HG02884 (cell line): Measurements from ENCODE around the gene CMPK2.
"Not testable (repeated sequence)": the region's sequence is repeated elsewhere in the genome, so short reads cannot be mapped to it uniquely, and the experiment has no call there.

Experiments used
- ATAC-seq: cut with Tn5 transposase; IDR thresholded peaks from one replicate; pipeline ENCODE4 v1.9.1; 2021; ENCODE audit warnings: mild to moderate bottlenecking, moderate library complexity; ENCODE audit not compliant: unreplicated experiment

The CMPK2 gene, protein sequence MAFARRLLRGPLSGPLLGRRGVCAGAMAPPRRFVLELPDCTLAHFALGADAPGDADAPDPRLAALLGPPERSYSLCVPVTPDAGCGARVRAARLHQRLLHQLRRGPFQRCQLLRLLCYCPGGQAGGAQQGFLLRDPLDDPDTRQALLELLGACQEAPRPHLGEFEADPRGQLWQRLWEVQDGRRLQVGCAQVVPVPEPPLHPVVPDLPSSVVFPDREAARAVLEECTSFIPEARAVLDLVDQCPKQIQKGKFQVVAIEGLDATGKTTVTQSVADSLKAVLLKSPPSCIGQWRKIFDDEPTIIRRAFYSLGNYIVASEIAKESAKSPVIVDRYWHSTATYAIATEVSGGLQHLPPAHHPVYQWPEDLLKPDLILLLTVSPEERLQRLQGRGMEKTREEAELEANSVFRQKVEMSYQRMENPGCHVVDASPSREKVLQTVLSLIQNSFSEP

DNA sequence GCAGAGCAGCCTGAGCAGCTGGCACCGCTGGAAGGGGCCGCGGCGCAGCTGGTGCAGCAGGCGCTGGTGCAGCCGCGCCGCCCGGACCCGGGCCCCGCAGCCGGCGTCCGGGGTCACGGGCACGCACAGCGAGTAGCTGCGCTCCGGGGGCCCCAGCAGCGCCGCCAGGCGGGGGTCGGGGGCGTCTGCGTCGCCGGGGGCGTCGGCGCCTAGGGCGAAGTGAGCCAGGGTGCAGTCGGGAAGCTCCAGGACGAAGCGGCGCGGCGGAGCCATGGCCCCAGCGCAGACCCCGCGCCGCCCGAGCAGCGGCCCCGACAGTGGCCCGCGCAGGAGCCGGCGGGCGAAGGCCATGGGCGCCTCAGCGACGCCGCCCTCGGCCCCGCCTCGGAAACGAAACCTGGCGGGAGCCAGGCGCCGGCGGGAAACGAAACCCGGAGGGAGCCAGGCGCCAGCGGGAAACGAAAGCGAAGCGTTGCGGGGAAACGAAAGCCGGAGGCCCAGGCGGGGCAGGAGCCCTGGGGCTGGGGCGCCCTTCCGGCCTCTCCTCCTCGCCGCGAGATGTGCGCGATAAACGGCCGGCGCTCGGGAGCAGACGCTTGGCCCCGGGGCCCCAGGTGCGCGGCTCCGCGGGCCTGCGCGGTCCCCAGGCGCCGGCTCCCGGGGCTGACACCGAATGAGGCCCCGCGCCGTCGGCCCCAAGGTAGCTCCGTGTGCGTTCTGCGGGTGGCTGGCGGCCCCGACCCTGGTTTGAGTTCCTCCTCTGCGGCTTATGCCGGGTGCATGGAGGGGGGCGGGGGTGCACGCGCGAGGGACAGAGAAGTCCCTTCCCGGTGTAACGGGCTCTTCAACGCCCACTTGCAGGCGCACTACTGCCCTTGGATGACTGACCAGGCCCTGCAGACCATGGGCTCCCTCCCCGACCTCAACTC is at the start of gene CMPK2:
Gene CMPK2, minus strand, starts transcription at position 562 of the 929 bp plus-strand sequence. Its CDS starts 211 bp downstream, at position 351.
- ATAC-seq = peak; percentile 75

DNA sequence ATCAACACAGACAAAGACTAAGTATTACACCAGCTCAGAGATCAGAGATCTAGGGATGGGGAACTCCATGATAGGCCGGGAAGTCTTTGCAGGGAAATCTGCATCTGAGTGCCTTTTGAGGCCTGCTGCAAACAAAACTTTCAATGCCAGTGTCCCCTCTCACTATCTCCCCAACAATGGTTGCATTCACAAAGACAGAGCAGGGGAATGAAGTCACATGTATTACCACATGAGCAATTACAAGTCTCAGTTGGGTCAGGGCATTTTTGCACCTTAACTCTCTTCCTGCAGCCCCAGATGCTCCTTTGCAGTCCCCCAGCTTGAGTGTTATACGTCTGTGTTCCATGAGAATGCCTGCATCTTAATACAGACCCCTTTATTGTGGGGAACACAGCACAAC is 49.7 kb upstream of the CMPK2 start:
- no peak for ATAC-seq

DNA sequence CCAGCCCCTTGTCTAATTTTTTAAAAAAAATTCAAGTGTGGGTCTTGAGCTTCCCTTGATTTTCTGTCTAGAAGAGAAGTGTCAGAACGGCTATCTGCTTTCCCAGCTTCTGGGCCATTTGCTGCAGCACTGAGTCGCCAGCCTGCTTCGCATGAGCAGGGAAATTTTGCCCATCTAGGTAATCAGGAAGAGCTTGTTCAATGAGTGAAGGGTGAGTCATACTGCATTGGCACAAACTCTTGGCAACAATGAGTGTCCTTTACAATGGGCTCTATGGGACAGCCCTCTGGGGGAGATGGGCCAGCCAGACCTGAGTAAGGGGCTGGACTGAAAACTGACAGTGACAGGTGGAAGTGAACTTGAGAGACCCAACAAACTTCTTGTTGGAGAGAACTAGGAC is 49.1 kb upstream of the CMPK2 start:
- no peak for ATAC-seq

DNA sequence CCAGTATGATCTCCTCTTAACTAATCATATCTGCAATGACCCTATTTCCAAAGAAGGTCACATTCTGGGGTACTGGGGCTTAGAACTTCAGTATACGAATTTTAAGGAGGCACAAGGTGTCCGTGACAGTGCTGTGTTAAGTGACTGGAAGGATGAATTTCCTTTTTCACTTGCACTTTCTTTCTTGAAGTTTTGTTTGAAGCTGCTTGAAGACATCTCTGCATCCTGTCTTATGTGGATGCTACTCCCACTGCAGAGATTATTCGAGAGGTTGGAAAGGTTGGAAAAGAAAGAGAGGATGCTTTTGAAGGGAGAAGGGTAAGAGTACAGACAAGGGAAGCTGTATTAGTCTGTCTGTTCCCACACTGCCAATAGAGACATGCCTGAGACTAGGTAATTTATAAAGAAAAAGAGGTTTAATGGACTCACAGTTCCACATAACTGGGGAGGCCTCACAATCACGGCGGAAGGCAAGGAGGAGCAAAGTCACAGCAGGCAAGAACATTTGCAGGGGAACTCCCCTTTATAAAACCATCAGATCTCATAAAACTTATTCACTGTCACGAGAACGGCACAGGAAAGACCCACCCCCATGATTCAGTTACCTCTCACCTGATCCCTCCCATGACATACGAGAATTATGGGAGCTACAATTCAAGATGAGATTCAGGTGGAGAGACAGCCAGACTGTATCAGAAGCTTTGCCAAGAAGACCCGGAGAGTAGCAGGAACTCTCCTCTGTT is 47.9 kb upstream of the CMPK2 start:
- no peak for ATAC-seq

DNA sequence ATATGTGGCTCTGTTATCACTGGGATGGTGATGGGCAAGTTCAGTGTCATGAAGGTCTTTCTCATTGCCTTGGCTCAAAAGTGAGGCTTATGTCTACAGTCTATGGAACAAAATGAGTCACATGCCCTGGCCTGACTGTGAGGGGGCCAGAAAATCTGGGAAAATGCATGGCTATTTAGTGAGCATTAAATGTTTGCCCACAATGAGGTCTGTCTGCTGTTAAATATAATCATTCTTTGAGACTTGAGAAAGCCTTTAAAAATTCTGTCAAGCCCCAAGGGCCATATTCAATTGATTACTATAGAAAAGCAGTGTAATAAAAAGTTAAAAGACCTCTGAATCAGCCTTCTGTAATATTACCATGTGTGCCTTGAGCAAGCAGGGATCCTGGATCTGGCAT is 46.0 kb upstream of the CMPK2 start:
- no peak for ATAC-seq

DNA sequence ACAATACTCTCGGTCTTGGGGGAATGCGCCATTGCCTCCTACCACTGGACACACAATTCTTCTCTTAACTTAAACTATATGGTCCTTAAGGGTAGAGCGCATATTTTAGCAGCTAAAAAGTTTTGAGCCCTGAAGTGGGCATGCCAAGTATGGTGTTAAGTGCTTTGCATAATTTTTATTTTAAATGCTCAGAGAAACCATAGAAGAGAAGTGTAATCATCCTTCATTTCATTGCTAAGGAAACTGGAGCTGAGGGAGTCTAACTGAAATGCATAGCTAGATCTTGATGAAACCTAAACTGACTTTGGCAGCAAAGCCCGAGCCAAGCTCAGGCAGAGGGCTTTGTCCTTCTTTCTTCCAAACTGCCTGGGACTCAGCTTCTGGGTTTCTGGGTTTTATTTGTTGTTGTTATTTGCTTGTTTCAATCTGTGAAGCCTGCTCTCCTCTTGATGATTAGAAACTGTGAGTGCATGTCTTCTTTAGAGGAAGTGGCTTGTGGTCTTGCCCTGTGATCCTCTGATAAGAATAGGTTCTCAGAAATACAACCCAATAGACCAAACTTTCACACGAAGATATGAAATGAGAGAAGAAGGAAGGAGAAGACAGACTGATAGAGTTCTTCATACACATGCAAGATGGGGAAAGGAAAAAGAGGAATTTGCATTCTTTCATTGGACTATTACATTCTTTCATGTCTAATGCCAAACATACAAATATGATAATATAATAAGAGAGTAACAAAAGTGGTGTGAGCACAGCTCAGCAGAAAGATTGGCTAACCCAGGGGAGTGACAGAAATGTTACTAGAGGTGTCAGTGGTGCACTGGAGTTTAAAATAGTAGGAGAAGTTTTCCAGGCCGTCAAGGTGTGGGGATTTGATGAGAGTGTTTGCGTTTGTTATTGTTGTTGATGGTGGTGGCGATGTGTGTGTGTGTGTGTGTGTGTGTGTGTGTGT is 44.0 kb upstream of the CMPK2 start:
- peak; percentile 98 for ATAC-seq

DNA sequence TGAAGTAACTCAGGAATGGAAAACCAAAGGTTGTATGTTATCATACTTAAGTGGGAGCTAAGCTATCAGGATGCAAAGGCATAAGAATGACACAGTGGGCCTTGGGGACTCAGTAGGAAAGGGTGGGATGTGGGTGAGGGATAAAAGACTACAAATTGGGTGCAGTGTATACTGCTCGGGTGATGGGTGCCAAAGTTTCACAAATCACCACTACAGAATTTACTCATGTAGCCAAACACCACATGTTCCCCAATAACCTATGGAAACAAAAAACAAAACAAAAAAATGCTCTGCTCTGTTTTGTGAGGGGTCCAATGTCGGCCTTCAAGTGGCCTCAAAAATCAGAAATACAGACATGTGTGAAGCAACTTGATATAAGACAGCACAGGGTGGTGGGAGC is 42.6 kb upstream of the CMPK2 start:
- no peak for ATAC-seq

DNA sequence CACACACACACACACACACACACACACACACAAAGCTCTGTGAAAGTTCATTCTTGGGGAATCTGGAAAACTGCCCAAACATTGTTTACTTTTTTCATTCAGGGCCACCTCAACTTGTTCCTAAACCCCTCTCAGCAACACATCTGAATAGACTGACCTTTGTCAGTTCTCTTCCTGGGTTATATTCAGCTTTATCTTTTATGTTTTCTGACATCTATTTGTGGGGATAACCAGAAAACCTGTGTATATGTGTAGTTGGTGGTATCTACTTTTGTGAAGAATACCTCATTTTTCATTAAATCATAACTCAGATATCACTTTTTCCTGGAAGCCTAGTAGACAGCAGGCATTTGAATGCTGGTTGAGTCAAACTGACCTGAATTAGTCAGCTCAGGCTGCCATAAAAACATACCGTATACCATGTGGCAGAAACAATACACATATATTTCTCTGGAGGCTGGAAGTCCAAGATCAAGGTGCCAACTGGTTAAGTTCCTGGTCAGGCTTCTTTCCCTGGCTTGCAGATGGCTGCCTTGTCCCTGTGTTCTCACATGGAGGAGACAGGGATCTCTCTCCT is 40.5 kb upstream of the CMPK2 start:
- ATAC-seq = no peak

DNA sequence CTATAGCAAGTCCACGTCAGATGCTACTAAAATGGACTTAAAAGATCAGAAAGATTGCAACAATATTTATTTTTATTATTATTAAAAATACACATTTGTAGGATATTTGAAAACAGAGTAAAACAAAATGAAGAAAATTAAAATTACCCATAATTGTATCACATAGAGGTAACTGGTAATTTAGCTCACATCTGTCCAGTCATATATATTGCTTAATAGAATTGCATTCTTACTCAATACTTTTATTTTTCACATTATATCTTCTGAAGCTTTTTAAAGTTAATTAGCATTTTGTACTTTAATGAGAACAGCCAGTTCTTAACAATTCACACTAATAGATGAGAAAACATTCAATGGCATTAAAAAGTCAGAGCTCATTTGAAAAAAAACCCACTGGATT is 40.0 kb upstream of the CMPK2 start:
- no peak for ATAC-seq

DNA sequence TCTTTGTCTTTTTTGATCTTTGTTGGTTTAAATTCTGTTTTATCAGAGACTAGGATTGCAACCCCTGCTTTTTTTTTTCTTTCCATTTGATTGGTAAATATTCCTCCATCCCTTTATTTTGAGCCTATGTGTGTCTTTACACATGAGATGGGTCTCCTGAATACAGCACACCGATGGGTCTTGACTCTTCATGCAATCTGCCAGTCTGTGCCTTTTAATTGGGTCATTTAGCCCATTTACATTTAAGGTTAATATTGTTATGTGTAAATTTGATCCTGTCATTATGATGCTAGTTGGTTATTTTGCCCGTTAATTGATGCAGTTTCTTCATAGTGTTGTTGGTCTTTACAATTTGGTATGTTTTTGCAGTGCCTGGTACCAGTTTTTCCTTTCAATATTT is 36.9 kb upstream of the CMPK2 start:
- not testable (repeated sequence) for ATAC-seq

DNA sequence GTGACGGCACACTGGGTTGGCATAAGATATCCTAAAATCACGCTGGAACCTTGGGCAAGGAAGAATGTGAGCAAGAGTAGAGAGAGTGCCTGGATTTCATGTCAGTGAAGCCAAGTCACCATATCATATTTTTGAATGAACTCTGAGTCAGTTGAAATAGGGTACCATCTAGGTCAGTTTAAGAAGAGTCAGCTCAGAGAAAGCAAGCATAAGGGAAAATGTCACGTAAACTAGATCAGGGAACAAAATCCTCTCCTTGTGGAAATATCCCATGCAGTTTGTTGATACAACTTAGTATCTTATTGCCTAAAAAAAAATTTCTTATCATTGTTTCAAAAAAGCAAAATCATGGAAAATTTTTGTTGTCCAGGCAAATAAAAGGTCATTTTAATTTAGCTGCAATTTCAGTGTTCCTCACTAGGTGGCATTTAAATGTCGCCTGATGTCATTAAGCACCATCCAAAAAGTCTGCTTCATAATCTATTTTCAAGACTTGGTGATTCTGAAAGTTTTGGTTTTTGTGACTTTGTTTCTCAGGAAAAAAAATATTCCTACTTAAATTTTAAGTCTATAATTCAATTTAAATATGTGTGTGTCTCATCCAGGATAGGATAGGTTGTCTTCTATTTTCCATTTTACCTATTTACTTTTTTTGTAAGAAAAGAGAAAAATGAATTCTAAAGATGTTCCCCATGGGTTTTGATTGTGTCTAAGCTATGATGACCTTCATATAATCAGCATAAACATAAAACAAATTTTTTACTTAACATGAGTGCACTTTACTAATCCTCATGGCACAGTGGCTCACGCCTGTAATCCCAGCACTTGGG is 31.4 kb upstream of the CMPK2 start:
- peak; percentile 72 for ATAC-seq

DNA sequence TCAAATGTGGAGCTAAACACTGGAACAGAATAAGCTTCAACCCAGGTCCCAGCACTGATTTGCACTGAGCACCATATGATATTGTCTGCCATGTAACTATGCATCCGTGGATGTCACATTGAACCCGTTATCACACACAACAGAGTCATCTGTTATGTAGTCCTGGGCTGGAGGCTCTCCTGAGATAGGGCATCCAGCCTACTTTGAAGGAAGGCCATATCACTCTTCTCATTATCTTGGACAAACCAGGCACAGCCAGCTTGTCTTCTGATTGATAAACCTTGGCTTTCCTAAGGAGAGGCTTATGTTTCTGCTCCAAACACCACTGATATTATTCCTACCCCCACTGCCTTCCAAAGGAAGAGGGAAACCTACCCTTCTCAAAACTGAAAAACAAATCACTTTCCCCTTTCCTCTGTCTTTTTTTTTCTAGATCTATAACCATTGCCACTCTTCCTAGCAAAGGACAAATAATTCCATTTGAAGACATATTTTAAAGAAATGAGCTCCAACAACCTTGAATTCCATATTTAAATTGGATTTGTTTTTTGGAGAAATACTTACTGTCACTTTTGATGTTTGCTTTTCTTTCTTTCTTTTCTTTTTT is 28.3 kb upstream of the CMPK2 start:
- no peak for ATAC-seq

DNA sequence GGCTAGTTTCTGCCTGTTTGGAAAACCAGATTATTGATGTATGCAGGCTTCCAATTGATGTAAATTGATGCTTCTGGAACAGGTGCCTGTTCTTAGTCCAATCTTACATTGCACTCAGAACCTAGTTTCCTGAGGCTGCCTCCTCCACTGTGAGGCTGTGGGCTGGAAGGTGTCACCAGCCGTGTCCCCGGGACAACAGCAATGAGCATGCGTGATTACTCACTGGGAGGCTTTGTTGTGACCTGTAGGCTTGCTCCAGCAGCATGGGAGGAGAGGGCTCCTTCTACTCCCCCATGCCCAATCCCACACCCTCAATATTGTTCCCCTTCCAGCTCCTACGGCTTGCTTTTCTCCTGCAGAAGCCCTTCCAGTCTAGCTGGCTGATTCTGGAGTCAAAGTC is 23.0 kb upstream of the CMPK2 start:
- ATAC-seq = no peak

DNA sequence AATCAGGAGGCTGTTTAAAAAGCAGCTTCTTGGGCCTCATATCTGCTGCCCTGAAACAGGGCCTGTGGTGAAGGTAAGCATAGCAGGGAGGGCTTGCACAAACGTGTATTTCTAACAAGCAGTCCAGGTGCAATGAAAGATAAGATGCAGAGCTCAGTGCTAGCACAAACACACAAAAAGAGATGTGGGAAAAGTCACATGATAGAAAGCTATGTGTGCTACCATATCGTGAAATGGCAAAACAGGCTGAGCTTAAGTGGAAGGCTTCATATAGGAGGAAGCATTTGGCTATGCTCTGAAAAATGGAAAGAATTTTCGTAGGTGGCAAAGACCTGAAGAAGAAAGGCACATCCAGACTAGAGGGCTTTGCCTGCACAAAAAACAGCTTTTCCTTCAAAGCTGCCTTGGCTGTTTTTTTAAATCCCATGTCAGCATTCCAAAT is 22.1 kb upstream of the CMPK2 start:
- ATAC-seq = no peak

DNA sequence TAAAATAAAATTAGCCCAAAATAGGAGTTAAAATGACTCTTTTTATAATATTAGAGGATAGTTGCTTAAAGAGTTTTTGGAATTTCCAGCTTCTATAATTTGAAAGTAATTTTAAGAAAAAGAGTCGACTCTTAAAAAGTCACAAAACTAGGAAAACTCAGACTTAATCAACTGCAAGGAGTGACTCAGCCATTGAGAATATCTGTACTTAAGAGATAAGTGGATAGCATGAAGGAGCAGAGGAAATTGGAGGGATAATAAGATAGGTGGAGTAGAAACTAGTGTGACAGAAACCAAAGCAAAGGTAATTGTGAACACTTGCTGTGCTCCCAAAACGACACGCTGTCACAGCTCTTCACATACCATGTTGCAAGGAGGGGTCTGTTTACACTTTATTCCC is 20.3 kb upstream of the CMPK2 start:
- no peak for ATAC-seq

DNA sequence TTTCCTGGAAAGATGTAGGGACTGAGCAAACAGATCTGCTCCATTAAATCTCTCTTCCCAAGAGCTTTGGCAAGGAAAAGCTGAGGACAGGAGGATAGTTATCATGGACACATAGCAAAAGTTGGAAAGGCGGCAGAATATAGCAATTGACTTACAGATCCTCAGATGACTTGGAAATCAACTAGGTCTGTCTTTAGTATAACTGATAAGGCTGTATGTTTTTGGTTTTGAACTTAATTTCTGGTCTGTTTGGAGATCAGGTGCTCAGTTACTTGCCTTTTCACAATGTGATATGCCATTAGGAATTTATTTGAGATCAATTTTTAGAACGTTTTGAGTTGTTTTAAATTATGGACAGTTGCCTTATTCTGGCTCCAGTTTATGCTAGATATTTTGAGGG is 19.8 kb upstream of the CMPK2 start:
- no peak for ATAC-seq

DNA sequence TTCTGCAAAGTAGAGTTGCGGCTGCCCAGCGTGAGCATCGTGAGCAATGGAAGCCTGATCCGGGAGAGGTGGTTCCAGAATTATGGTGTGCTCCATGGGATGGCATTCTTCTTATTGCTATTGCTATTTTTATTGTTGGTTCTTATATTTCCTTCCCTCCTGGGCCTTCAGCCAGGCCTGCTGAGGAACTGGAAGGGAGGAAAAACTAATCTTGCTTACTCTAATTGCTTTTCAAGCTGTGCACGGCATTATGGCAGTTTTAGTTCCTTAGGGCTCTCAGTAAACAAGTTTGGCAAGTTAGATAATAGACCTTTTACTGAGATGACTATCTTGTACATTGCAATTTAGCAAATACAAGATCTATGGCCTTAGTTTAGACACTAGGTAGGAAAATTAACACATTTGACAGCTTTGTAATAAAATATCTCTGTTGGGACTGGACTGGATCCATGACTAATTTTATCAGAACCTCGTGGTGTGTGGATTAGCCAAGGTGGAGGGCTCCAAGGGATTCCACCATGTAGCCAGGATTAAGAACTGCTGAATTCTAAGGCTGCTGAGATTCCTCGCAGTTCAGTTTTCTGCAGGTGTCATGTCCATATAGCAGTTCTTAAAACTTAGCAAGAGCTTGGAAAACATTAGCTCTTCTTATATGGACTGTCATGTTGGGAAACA is 17.9 kb upstream of the CMPK2 start:
- no peak for ATAC-seq

DNA sequence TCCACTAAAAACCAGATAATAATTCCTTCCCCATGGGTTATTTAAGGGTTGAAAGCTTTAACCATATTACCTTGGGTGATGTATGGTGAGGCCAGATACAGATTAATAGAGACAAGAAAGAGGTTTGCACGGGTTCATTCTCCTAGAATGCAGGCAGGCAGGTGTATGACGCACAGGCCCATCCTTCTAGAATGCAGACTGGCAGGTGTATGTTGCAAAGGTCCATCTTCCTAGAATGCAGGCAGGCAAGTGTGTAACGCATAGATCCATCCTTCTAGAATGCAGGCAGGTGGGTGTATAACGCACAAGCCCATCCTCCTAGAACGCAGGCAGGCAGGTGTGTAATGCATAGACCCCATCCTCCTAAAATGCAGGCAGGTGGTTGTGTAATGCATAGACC is 15.8 kb upstream of the CMPK2 start:
- ATAC-seq = no peak
